GM12878 (cell line): ENCODE results near the gene JADE2. TPM values are rescaled to one million over a fixed set of nuclear protein-coding genes. Genes with fewer than 3 reads are reported as not detected.

Source experiments
- BMI1 ChIP-seq: fragments of 450-650 bp; IDR thresholded peaks from 2 replicates; pipeline ENCODE4 v1.6.1; 2016; ENCODE audit warnings: mild to moderate bottlenecking, moderate library complexity, borderline replicate concordance
- CBX3 ChIP-seq: fragments of 200-600 bp; sonication (generic); IDR thresholded peaks from 2 replicates; pipeline ENCODE4 v1.6.1; 2016; ENCODE audit warnings: low read depth, borderline replicate concordance
- CEBPB ChIP-seq, 2 experiments: fragments of 150-350 bp in 1 of 2; IDR thresholded peaks; 2 replicates each; pipeline ENCODE4 v1.6.1; 2012 to 2014; ENCODE audit warnings: low read depth in 2 of 2, low read length in 2 of 2, borderline replicate concordance in 1 of 2, inconsistent platforms in 1 of 2
- CREB1 ChIP-seq: IDR thresholded peaks from 2 replicates; pipeline ENCODE4 v1.6.1; 2012; ENCODE audit warnings: low read depth, mild to moderate bottlenecking, inconsistent platforms
- GATAD2B ChIP-seq: fragments of 450-650 bp; conservative IDR thresholded peaks from 2 replicates; pipeline ENCODE4 v1.6.1; 2017; ENCODE audit warnings: low read depth, mild to moderate bottlenecking, moderate library complexity
- IKZF1 ChIP-seq: fragments of 450-650 bp; conservative IDR thresholded peaks from 2 replicates; pipeline ENCODE4 v1.6.1; 2017; ENCODE audit warnings: antibody characterized with exemption, mild to moderate bottlenecking
- IKZF2 ChIP-seq, 2 experiments: fragments of 450-650 bp; IDR thresholded peaks; 2 replicates each; pipeline ENCODE4 v1.6.1; 2017; ENCODE audit warnings: mild to moderate bottlenecking in 2 of 2, moderate library complexity in 2 of 2
- IRF3 ChIP-seq: fragments of 450-650 bp; IDR thresholded peaks from 2 replicates; pipeline ENCODE4 v1.6.1; 2014; ENCODE audit warnings: mild to moderate bottlenecking
- PKNOX1 ChIP-seq: fragments of 450-650 bp; IDR thresholded peaks from 2 replicates; pipeline ENCODE4 v1.6.1; 2016; ENCODE audit warnings: mild to moderate bottlenecking
- POLR2AphosphoS2 ChIP-seq: IDR thresholded peaks from 2 replicates; pipeline ENCODE4 v1.6.1; 2011; ENCODE audit warnings: low read depth, mild to moderate bottlenecking, low read length, improper control_type of control experiment, moderate library complexity
- POU2F2 ChIP-seq: IDR thresholded peaks from 3 replicates; pipeline ENCODE4 v1.6.1; 2011; ENCODE audit warnings: low read depth, mild to moderate bottlenecking, low read length, borderline replicate concordance
- RELA ChIP-seq: fragments of 450-650 bp; IDR thresholded peaks from 2 replicates; pipeline ENCODE4 v1.8.0; 2014; ENCODE audit warnings: borderline replicate concordance; ENCODE audit not compliant: partially characterized antibody
- polyA plus RNA-seq, 11 experiments: library from polyadenylated mRNA; depleted of rRNA in 4 of 11; unstranded in 6 of 11; stranded (reverse) in 5 of 11; fragments of >200 nt; fragmentation: Nextera tagmentation in 4 of 11; fragmentation: Illumina TruSeq in 1 of 11; extraction: Ambion mirVana in 4 of 11; extraction: Trizol in 1 of 11; gene quantifications; 1 replicate in 1 of 11; 2 replicates in 10 of 11; pipeline versions ENCODE4 v1.2.1 to v1.2.3, GENCODE V29; 2011 to 2016; ENCODE audit warnings: inconsistent platforms in 2 of 11, missing spikeins in 2 of 11, low read depth in 1 of 11
- total RNA-seq, 4 experiments: library from RNA; depleted of rRNA in 3 of 4; stranded (reverse); fragments of >200 nt in 3 of 4; fragmentation: Illumina TruSeq in 1 of 4; extraction: Trizol in 1 of 4; gene quantifications; 2 replicates each; pipeline versions ENCODE4 v1.2.1 to v1.2.3, GENCODE V29; 2013 to 2021
- TF ChIP-seq, protein P1 (sequence below): fragments of 450-650 bp; IDR thresholded peaks from 2 replicates; pipeline ENCODE4 v1.6.1; 2017; ENCODE audit warnings: mild to moderate bottlenecking, moderate library complexity
- TF ChIP-seq, protein P2 (sequence below): fragments of 450-650 bp; formaldehyde crosslinking; IDR thresholded peaks from 2 replicates; pipeline ENCODE4 v1.4.0; 2020; ENCODE audit warnings: mild to moderate bottlenecking, moderate library complexity
- TF ChIP-seq, protein P3 (sequence below): fragments of 450-650 bp; formaldehyde crosslinking; IDR thresholded peaks from 2 replicates; pipeline ENCODE4 v1.4.0; 2022; ENCODE audit warnings: mild to moderate bottlenecking, moderate library complexity

Gene JADE2
- total and polyA plus RNA-seq, 10 of the 15 experiments (the other 5 are each of a cell fraction or from before 2014, with no cell fraction given) = 1.5 to 67.0 (median 22.4) TPM

DNA sequence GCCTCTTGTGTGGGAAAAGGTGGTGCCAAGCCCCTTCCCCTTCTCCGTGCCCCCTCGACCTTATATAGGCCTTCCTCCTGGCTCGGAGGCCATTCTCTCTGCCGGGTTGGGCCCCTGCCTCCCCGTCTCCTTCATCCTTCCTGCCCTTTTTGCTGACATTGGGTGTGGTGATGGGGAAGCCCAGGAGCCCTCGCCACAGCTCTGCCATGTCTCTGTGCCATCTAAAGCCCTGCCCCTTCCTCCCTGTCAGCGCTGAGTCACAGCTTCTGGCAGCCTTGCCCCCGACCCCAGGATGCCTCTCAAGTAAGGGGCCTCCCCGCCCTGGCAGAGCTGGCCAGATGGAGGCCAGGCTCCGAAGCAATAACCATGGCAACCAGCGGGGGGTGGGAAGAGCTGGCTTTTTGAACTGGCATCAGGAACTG lies 30.4 kb downstream of the JADE2 start (continued):
- TF ChIP-seq IKZF1 (peak; percentile 45; the same call in 1 of the 2 replicates), POLR2AphosphoS2 (no peak), IKZF2 (IDR thresholded peaks at IDR 0.05) (peak in 1 of 2 experiments; percentile 57; a peak in 2 of 4 replicates), GATAD2B (peak; percentile 33; the same call in 1 of the 2 replicates), BMI1 (peak; percentile 84), RELA (peak; percentile 39), PKNOX1 (peak; percentile 31; the same call in 1 of the 2 replicates), POU2F2 (no peak), IRF3 (no peak), CREB1 (no peak), CBX3 (no peak), CEBPB (IDR thresholded peaks at IDR 0.05; ENCODE audit: borderline replicate concordance in 1 of 2, low read depth in 2 of 2, low read length in 2 of 2) (no peak)
- TF ChIP-seq, protein P1, sequence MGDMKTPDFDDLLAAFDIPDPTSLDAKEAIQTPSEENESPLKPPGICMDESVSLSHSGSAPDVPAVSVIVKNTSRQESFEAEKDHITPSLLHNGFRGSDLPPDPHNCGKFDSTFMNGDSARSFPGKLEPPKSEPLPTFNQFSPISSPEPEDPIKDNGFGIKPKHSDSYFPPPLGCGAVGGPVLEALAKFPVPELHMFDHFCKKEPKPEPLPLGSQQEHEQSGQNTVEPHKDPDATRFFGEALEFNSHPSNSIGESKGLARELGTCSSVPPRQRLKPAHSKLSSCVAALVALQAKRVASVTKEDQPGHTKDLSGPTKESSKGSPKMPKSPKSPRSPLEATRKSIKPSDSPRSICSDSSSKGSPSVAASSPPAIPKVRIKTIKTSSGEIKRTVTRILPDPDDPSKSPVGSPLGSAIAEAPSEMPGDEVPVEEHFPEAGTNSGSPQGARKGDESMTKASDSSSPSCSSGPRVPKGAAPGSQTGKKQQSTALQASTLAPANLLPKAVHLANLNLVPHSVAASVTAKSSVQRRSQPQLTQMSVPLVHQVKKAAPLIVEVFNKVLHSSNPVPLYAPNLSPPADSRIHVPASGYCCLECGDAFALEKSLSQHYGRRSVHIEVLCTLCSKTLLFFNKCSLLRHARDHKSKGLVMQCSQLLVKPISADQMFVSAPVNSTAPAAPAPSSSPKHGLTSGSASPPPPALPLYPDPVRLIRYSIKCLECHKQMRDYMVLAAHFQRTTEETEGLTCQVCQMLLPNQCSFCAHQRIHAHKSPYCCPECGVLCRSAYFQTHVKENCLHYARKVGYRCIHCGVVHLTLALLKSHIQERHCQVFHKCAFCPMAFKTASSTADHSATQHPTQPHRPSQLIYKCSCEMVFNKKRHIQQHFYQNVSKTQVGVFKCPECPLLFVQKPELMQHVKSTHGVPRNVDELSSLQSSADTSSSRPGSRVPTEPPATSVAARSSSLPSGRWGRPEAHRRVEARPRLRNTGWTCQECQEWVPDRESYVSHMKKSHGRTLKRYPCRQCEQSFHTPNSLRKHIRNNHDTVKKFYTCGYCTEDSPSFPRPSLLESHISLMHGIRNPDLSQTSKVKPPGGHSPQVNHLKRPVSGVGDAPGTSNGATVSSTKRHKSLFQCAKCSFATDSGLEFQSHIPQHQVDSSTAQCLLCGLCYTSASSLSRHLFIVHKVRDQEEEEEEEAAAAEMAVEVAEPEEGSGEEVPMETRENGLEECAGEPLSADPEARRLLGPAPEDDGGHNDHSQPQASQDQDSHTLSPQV = 0 out of 2 replicates have a peak, but pooled peaks have one; percentile 7
- TF ChIP-seq, protein P2, sequence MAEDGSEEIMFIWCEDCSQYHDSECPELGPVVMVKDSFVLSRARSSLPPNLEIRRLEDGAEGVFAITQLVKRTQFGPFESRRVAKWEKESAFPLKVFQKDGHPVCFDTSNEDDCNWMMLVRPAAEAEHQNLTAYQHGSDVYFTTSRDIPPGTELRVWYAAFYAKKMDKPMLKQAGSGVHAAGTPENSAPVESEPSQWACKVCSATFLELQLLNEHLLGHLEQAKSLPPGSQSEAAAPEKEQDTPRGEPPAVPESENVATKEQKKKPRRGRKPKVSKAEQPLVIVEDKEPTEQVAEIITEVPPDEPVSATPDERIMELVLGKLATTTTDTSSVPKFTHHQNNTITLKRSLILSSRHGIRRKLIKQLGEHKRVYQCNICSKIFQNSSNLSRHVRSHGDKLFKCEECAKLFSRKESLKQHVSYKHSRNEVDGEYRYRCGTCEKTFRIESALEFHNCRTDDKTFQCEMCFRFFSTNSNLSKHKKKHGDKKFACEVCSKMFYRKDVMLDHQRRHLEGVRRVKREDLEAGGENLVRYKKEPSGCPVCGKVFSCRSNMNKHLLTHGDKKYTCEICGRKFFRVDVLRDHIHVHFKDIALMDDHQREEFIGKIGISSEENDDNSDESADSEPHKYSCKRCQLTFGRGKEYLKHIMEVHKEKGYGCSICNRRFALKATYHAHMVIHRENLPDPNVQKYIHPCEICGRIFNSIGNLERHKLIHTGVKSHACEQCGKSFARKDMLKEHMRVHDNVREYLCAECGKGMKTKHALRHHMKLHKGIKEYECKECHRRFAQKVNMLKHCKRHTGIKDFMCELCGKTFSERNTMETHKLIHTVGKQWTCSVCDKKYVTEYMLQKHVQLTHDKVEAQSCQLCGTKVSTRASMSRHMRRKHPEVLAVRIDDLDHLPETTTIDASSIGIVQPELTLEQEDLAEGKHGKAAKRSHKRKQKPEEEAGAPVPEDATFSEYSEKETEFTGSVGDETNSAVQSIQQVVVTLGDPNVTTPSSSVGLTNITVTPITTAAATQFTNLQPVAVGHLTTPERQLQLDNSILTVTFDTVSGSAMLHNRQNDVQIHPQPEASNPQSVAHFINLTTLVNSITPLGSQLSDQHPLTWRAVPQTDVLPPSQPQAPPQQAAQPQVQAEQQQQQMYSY (CRISPR knock-in tag) = no peak
- TF ChIP-seq, protein P3, sequence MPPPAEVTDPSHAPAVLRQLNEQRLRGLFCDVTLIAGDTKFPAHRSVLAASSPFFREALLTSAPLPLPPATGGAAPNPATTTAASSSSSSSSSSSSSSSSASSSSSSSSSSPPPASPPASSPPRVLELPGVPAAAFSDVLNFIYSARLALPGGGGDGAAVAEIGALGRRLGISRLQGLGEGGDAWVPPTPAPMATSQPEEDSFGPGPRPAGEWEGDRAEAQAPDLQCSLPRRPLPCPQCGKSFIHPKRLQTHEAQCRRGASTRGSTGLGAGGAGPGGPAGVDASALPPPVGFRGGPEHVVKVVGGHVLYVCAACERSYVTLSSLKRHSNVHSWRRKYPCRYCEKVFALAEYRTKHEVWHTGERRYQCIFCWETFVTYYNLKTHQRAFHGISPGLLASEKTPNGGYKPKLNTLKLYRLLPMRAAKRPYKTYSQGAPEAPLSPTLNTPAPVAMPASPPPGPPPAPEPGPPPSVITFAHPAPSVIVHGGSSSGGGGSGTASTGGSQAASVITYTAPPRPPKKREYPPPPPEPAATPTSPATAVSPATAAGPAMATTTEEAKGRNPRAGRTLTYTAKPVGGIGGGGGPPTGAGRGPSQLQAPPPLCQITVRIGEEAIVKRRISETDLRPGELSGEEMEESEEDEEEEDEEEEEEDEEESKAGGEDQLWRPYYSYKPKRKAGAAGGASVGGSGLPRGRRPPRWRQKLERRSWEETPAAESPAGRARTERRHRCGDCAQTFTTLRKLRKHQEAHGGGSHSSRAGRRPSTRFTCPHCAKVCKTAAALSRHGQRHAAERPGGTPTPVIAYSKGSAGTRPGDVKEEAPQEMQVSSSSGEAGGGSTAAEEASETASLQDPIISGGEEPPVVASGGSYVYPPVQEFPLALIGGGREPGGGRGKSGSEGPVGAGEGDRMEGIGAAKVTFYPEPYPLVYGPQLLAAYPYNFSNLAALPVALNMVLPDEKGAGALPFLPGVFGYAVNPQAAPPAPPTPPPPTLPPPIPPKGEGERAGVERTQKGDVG = no peak
